GM12873 (cell line): ENCODE measurements around the gene GREB1.

Experiments used
- CTCF ChIP-seq: IDR thresholded peaks from 2 replicates; pipeline ENCODE4 v1.5.1; 2012; ENCODE audit warnings: low read depth, mild to moderate bottlenecking, moderate library complexity, low read length, control low read depth; ENCODE audit not compliant: insufficient read depth; ENCODE audit errors: missing control alignments

The GREB1 gene

GRCh38 chr2:11494310-11494709 lies 39.5 kb upstream of the GREB1 start:
- TF ChIP-seq CTCF = no peak

GRCh38 chr2:11495844-11496681 lies 37.8 kb upstream of the GREB1 start:
- no peak for TF ChIP-seq CTCF

- no peak for TF ChIP-seq CTCF
Observed at GRCh38 chr2:11498543-11499034, 35.3 kb upstream of the GREB1 start.

GRCh38 chr2:11499081-11499743 lies 34.6 kb upstream of the GREB1 start:
- TF ChIP-seq CTCF = no peak

- TF ChIP-seq CTCF = no peak
Observed at GRCh38 chr2:11500702-11501303, 33.0 kb upstream of the GREB1 start.

GRCh38 chr2:11502740-11503292 lies 31.0 kb upstream of the GREB1 start:
- TF ChIP-seq CTCF = no peak
